Spleen (tissue), 11 donors: ENCODE results near the gene ARHGEF10L. TPM values are rescaled to one million over a fixed set of nuclear protein-coding genes. Genes with fewer than 3 reads are reported as not detected.

Experiments
- DNase-seq: peaks from one replicate; pipeline ENCODE4 v3.0.0-alpha.2; 2020
- H3K27ac ChIP-seq, 8 donors: fragments of 200-600 bp; sonication (generic) in 7 of 8; 1 replicate in 4 of 8; 2 replicates in 4 of 8; pipeline versions ENCODE4 v1.5.0 to v1.8.0; 2016 to 2021; ENCODE audit warnings: inconsistent platforms in 4 of 8, mild to moderate bottlenecking in 4 of 8, moderate library complexity in 1 of 8
- H3K27me3 ChIP-seq, 7 donors: fragments of 200-600 bp; sonication (generic) in 6 of 7; replicated peaks in 1 of 7; 1 replicate in 4 of 7; 2 replicates in 3 of 7; pipeline versions ENCODE4 v1.5.0 to v1.8.0; 2016 to 2021; ENCODE audit warnings: inconsistent platforms in 3 of 7, mild to moderate bottlenecking in 1 of 7
- H3K36me3 ChIP-seq, 6 donors: fragments of 200-600 bp; sonication (generic) in 5 of 6; 1 replicate in 4 of 6; 2 replicates in 2 of 6; pipeline versions ENCODE4 v1.5.0 to v1.8.0; 2016 to 2021; ENCODE audit warnings: inconsistent platforms in 2 of 6
- H3K4me1 ChIP-seq, 6 donors: fragments of 200-600 bp; sonication (generic) in 5 of 6; 1 replicate in 3 of 6; 2 replicates in 3 of 6; pipeline versions ENCODE4 v1.5.0 to v1.8.0; 2016 to 2021; ENCODE audit warnings: inconsistent platforms in 3 of 6
- H3K4me3 ChIP-seq, 8 donors: fragments of 200-600 bp; sonication (generic) in 7 of 8; 1 replicate in 4 of 8; 2 replicates in 4 of 8; pipeline versions ENCODE4 v1.5.0 to v1.8.0; 2016 to 2021; ENCODE audit warnings: inconsistent platforms in 4 of 8, mild to moderate bottlenecking in 4 of 8, moderate library complexity in 2 of 8
- H3K9me3 ChIP-seq, 8 donors: fragments of 200-600 bp; sonication (generic) in 7 of 8; 1 replicate in 4 of 8; 2 replicates in 4 of 8; pipeline versions ENCODE4 v1.5.0 to v1.8.0; 2016 to 2021; ENCODE audit warnings: inconsistent platforms in 4 of 8
- CTCF ChIP-seq, 11 experiments: fragments of 200-600 bp in 7 of 11; fragments of 450-650 bp in 4 of 11; sonication (generic) in 4 of 11; IDR thresholded peaks in 8 of 11; conservative IDR thresholded peaks in 3 of 11; 1 replicate in 7 of 11; 2 replicates in 4 of 11; pipeline versions ENCODE4 v1.4.0 to v1.8.0; 2016 to 2021; ENCODE audit warnings: antibody characterized with exemption in 11 of 11, inconsistent platforms in 4 of 11, mild to moderate bottlenecking in 1 of 11
- POLR2A ChIP-seq, 3 donors: fragments of 450-650 bp; IDR thresholded peaks; one replicate each; pipeline ENCODE4 v1.5.1; 2017; ENCODE audit warnings: antibody characterized with exemption in 3 of 3, mild to moderate bottlenecking in 1 of 3
- POLR2AphosphoS5 ChIP-seq, 3 donors: sonication (generic); formaldehyde crosslinking; IDR thresholded peaks; one replicate each; pipeline ENCODE4 v1.5.1; 2017; ENCODE audit warnings: antibody characterized with exemption in 3 of 3
- whole genome bisulfite sequencing, 5 donors: extraction: QIAGEN DNeasy Blood & Tissue Kit in 3 of 5; methylation state at CpG; one replicate each; pipeline versions ENCODE4 v1.1.5 to v1.1.7; 2013 to 2018; 5-methylcytosine and 5-hydroxymethylcytosine counted together
- intact Hi-C: fragments of 100-400 bp; cut with DNase I; formaldehyde crosslinking; loops from one replicate; pipeline ENCODE4 v1.15.0; 2023; ENCODE audit warnings: low total_unique reads
- polyA plus RNA-seq, 3 donors: library from polyadenylated mRNA; stranded (reverse); fragments of 200-250 nt; gene quantifications; one replicate each; pipeline ENCODE4 v1.2.1, GENCODE V29; 2013
- total RNA-seq, 7 donors: library from RNA; depleted of rRNA in 3 of 7; stranded (reverse); fragments of >200 nt in 3 of 7; fragmentation: NEBNext Ultra II Directional in 4 of 7; extraction: Animal tissue kit (Norgen Biotek cat#: 25700) in 4 of 7; gene quantifications; one replicate each; pipeline versions ENCODE4 v1.1.0 to v1.2.1, GENCODE V29; 2016 to 2021
- donor health status: healthy with polysubstance abuse.
- donor health status: DM: no; HTN: no; CAD: no; lungs with moderate emphysema.
- donor health status: DM: no; HTN: no; CAD: no.
- donor health status: Bipolar disorder and iron deficiency.
- donor health status: healthy.
- donor health status: DM: no; HTN: no; CAD: no.
- donor health status: DM: yes; HTN: yes; CAD: no.

ARHGEF10L gene
- total and polyA plus RNA-seq, 10 donors = 10.0 to 40.9 (median 21.4) TPM

GRCh38 chr1:17620448-17620847, 81.0 kb downstream of the ARHGEF10L start:
- H3K27me3 ChIP-seq = peaks cover 0 to 15% (median 0%) of the 10 kb centered on the region in 7 donors
- intact Hi-C loops = no loop called here
- no peak overlapping the region for H3K4me3 ChIP-seq
- H3K27ac ChIP-seq = no peak overlapping the region
- peaks cover 0 to 16% (median 0%) of the 10 kb centered on the region in 6 donors for H3K4me1 ChIP-seq
- H3K9me3 ChIP-seq = no peaks in the 10 kb centered on the region
- no peak for TF ChIP-seq POLR2AphosphoS5 (IDR thresholded peaks at IDR 0.05)
- no peak for TF ChIP-seq POLR2A (IDR thresholded peaks at IDR 0.05)
- TF ChIP-seq CTCF (IDR thresholded peaks at IDR 0.05 in 8 of 11, conservative IDR thresholded peaks at IDR 0.05 in 3 of 11) = no peak
- H3K36me3 ChIP-seq = peaks cover 0 to 96% (median 20%) of the 10 kb centered on the region in 6 donors
- WGBS, 5 donors = 77 to 91% (median 82%) methylated on average over 3 to 5 of the region's 5 CpGs
- DNase-seq = no peak

GRCh38 chr1:17621691-17622090, 82.2 kb downstream of the ARHGEF10L start:
- peaks cover 0 to 16% (median 0%) of the 10 kb centered on the region in 6 donors for H3K4me1 ChIP-seq
- H3K27me3 ChIP-seq = peaks cover 0 to 15% (median 0%) of the 10 kb centered on the region in 7 donors
- H3K27ac ChIP-seq = no peak overlapping the region
- 64 to 91% (median 89%) methylated on average over 10 of the region's 10 CpGs for WGBS, 5 donors
- TF ChIP-seq CTCF (IDR thresholded peaks at IDR 0.05 in 8 of 11, conservative IDR thresholded peaks at IDR 0.05 in 3 of 11) = no peak
- no peak for TF ChIP-seq POLR2A (IDR thresholded peaks at IDR 0.05)
- TF ChIP-seq POLR2AphosphoS5 (IDR thresholded peaks at IDR 0.05) = no peak
- no peak overlapping the region for H3K4me3 ChIP-seq
- no peak for DNase-seq
- peaks cover 0 to 96% (median 20%) of the 10 kb centered on the region in 6 donors for H3K36me3 ChIP-seq
- H3K9me3 ChIP-seq = no peaks in the 10 kb centered on the region
- intact Hi-C loops = no loop called here

GRCh38 chr1:17622823-17623222, 83.3 kb downstream of the ARHGEF10L start:
- 90 to 97% (median 95%) methylated on average over 13 to 22 of the region's 22 CpGs for WGBS, 5 donors
- intact Hi-C loops = no loop called here
- no peak overlapping the region for H3K27ac ChIP-seq
- H3K4me1 ChIP-seq = peaks cover 0 to 14% (median 0%) of the 10 kb centered on the region in 6 donors
- peaks cover 0 to 98% (median 24%) of the 10 kb centered on the region in 6 donors for H3K36me3 ChIP-seq
- no peaks in the 10 kb centered on the region for H3K9me3 ChIP-seq
- H3K4me3 ChIP-seq = no peak overlapping the region
- no peak for DNase-seq
- TF ChIP-seq POLR2A (IDR thresholded peaks at IDR 0.05) (no peak), CTCF (IDR thresholded peaks at IDR 0.05 in 8 of 11, conservative IDR thresholded peaks at IDR 0.05 in 3 of 11) (no peak), POLR2AphosphoS5 (IDR thresholded peaks at IDR 0.05) (no peak)
- H3K27me3 ChIP-seq = peaks cover 0 to 15% (median 0%) of the 10 kb centered on the region in 7 donors

- intact Hi-C loops = no loop called here
- TF ChIP-seq POLR2A (IDR thresholded peaks at IDR 0.05) (no peak), POLR2AphosphoS5 (IDR thresholded peaks at IDR 0.05) (no peak), CTCF (IDR thresholded peaks at IDR 0.05 in 8 of 11, conservative IDR thresholded peaks at IDR 0.05 in 3 of 11) (no peak)
- DNase-seq = no peak
- Histone ChIP-seq H3K4me1 (peaks cover 0 to 17% (median 5%) of the 10 kb centered on the region in 6 donors), H3K36me3 (peaks cover 0 to 98% (median 24%) of the 10 kb centered on the region in 6 donors), H3K27me3 (no peaks in the 10 kb centered on the region), H3K9me3 (no peaks in the 10 kb centered on the region), H3K4me3 (no peak overlapping the region), H3K27ac (no peak overlapping the region)
- WGBS, 5 donors = 68 to 85% (median 74%) methylated on average over 8 of the region's 8 CpGs
Observed at GRCh38 chr1:17624611-17625233, 85.2 kb downstream of the ARHGEF10L start.
